HG03432 (cell line): ENCODE results near the gene GPR108.
"Not testable (repeated sequence)": the region's sequence is repeated elsewhere in the genome, so short reads cannot be mapped to it uniquely, and the experiment has no call there.

Experiments used
- ATAC-seq: cut with Tn5 transposase; IDR thresholded peaks from one replicate; pipeline ENCODE4 v1.9.1; 2021; ENCODE audit warnings: mild to moderate bottlenecking, moderate library complexity; ENCODE audit not compliant: unreplicated experiment

GPR108 gene

GRCh38 chr19:6737284-6737872 lies at the start of gene GPR108:
Gene GPR108 (minus strand): TSS chr19:6737580. CDS start chr19:6737576, 4 bp downstream.
- peak; percentile 62 for ATAC-seq

- ATAC-seq: no peak
These were observed 41.8 kb upstream of the GPR108 start for GRCh38 chr19:6779206-6779605.

- no peak for ATAC-seq
These were observed 41.0 kb upstream of the GPR108 start for GRCh38 chr19:6778386-6778785.

- no peak for ATAC-seq
These were observed 40.1 kb upstream of the GPR108 start for GRCh38 chr19:6777434-6777833.

DNA sequence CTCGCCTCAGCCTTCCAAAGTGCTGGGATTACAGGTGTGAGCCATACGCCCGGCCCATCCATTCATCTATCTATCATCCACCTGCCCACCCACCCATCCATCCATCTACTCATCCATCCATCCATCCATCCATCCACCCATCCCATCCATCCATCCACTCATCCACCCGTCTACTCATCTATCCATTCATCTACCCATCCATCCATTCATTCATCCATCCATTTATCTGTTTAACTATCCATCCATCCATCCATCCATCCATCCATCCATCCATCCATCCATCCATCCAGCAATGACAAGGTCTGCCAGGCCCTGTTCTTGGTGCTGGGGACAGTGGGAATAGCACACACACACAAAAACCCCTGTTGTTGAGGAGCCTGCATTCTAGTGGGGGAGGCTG lies 39.6 kb upstream of the GPR108 start:
- ATAC-seq: no peak

DNA sequence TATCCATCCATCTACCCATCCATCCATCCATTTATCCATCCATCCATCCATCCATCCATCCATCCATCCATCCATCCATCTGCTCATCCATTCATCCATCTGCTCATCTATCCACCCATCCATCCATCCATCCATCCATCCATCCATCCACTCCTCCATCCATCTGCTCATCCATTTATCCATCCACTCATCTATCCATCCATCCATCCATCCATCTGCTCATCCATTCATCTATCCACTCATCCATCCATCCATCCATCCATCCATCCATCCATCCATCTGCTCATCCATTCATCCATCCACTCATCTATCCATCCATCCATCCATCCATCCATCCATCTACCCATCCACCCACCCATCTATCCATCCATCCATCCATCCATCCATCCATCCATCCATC lies 38.7 kb upstream of the GPR108 start:
- not testable (repeated sequence) for ATAC-seq

DNA sequence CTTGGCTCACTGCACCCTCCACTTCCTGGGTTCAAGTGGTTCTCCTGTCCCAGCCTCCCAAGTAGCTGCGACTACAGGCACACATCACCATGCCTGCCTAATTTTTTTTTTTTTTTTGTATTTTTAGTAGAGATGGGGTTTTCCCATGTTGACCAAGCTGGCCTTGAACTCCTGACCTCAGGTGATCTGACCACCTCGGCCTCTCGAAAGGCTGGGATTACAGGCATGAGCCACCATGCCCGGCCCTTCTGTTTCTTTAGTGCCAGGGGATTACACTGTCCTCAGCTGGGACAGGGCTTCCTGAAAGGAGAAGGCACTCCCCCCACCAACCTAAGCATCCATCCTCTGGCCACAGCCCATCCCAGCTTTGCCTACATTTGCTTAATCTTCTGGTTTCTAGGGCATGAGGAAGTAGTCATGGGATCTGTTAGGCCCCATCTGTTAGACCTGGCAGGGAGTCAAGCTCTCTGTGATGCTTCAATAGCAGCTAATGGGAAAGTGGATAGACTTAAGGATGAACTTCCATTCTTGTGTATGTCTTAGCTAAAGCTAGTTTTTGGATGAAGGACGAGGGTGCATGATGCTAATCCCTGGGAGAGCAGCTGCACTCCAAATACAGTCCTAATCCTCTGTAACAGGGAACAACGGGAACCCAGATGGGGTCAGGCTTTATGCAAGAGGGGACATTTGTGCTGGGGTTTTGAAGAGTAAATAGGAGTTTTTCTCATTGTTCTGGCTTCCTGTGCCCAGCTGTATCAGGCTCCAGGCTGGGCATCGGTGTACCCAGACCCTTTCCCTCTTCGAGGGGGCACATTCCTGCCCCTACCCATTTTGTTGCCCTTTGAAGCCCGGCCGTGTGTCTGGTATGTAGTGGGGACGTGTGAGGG lies 37.7 kb upstream of the GPR108 start:
- ATAC-seq: no peak

- peak; percentile 37 for ATAC-seq
These were observed 36.0 kb upstream of the GPR108 start for GRCh38 chr19:6773323-6773931.

GRCh38 chr19:6772866-6773322 lies 35.5 kb upstream of the GPR108 start:
- ATAC-seq: no peak

- ATAC-seq: peak; percentile 48
These were observed 34.9 kb upstream of the GPR108 start, which contains the start of gene VAV1 for GRCh38 chr19:6772028-6772865. Gene VAV1 (plus strand): TSS chr19:6772708. CDS start chr19:6772808, 100 bp downstream.

- not testable (repeated sequence) for ATAC-seq
These were observed 34.3 kb upstream of the GPR108 start for GRCh38 chr19:6771648-6772027.

DNA sequence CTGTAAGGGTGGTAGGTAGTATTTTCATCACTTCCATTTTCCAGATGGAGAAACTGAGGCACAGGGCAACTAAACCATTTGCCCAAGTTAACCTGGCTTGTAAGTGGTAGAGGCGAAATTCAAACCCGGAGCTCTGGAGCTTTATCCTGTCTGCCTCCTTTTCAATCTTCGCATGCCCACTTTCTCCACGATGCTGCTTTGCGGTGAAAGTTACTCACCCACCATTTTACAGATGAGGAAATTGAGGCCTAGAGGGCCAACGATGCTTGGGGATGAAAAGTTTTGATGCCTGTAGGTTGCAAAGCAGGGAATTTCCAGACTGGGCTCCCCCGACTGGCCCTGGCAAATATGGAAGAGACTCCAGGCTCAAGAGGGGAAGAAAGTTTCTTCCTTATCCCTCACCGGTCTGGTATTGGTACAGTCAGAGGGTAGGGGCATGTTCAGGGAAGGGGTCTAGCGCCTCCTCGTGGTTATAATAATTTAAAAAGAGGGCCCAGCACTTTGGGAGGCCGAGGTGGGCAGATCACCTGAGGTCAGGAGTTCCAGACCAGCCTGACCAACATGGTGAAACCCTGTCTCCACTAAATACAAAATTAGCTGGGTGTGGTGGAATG lies 31.7 kb upstream of the GPR108 start:
- no peak for ATAC-seq

- no peak for ATAC-seq
These were observed 30.9 kb upstream of the GPR108 start for GRCh38 chr19:6768236-6768785.

- ATAC-seq: peak; percentile 68
These were observed 30.2 kb upstream of the GPR108 start, which contains the start of gene SH2D3A for GRCh38 chr19:6767357-6768235. Gene SH2D3A (minus strand): TSS chr19:6767435. CDS start chr19:6763748, 3,687 bp downstream.

GRCh38 chr19:6767081-6767356 lies 29.6 kb upstream of the GPR108 start:
- ATAC-seq: peak; percentile 14

DNA sequence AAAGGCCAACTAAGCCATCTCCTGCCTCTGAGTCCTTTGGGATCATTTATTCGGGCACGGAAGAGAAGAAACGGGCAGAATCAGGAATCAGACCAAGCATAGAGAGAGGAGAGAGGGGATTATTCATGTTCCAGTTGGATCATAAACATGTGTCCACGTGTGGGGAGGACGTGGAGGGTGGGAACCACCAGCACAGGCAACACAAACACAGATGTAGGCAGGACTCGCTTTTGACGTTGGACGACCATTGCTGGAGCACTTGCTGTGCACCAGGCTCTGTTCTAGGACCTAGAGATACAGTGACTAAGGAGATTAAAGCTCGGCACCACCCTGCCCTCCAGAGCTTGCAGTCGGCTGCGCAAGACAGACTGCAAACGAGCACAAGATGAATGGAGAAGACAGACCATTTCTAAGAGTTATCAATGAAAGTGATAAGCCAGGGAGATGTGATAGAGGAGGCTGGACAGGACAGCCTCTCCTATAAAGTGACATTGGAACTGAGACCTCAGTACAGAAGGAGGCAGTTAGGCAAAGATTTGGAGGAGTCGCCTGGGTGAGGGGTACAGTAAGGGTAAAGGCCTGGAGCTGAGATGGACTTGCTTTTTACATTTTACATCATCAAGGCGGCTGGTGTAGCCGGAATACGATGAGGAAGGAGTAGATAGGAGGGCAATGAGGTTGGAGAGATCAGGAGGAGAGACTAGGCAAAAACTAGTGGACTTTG lies 29.1 kb upstream of the GPR108 start:
- no peak for ATAC-seq

- ATAC-seq: no peak
These were observed 28.5 kb upstream of the GPR108 start for GRCh38 chr19:6765738-6766356.

GRCh38 chr19:6762253-6762797 lies 24.9 kb upstream of the GPR108 start:
- not testable (repeated sequence) for ATAC-seq
